Esophagus muscularis mucosa (tissue), 3 donors: ENCODE results near the gene RIMS3.

ENCODE experiments used
- CTCF ChIP-seq, 3 experiments: fragments of 200-600 bp in 2 of 3; fragments of 450-650 bp in 1 of 3; sonication (generic) in 2 of 3; IDR thresholded peaks; one replicate each; pipeline ENCODE4 v1.5.1; 2017 to 2019; ENCODE audit warnings: antibody characterized with exemption in 3 of 3, mild to moderate bottlenecking in 2 of 3, moderate library complexity in 1 of 3
- EP300 ChIP-seq: sonication (generic); formaldehyde crosslinking; IDR thresholded peaks from one replicate; pipeline ENCODE4 v1.6.1; 2017; ENCODE audit warnings: antibody characterized with exemption

GRCh38 chr1:40612345-40612831, 53.1 kb downstream of the RIMS3 start:
- peak; percentile 71 to 81 (median 81) for TF ChIP-seq CTCF (IDR thresholded peaks at IDR 0.05)
- TF ChIP-seq EP300, result no peak
